ENCODE results near the gene MYO9B.

MYO9B gene

DNA sequence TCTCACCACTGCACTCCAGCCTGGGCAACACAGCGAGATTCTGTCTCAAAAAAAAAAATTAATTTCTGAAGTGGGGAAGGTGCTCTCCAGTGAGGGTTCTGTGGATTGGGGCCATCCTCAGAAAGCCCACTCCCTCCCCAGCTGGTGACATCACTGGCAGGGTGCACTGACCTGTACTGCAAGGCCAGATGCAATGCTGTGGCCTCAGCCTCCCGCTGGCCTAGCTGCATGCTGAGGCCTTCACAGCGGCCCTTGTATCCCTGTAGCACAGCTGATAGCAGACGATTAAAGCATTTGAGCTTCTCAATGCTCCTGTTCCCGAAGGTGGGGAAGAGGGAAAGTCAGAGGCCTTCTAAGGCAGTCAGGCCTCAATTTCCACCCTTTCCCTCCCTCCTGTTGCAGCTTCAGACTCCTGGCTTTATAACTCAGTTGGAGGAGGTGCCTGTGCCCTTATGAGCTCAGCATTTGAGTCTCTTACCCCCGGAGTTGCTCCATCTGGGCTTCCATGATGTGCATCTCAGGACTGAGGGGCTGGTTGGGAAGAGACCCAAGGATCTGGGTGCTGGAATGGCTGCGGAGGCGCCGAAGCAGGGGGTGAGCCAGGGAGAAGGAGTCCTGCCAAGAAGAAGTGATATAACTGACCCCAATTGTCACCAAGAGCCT lies 183.7 kb downstream of the MYO9B start:
- ChIA-PET CTCF (interaction anchor here (0.7 to 1.4 kb wide), 3 partner anchors 11 to 34 kb away, joined by 3 to 5 read pairs (median 4); no protein-coding TSS in a partner anchor), POLR2A (interaction anchor here (0.9 to 1.6 kb wide), 6 partner anchors 9 to 45 kb away, joined by 3 to 5 read pairs (median 3); partner anchors contain the start of genes OCEL1 and USE1)
- TF ChIP-seq FOXM1 (IDR thresholded peaks at IDR 0.05; ENCODE audit: borderline replicate concordance) (no peak), LEF1 (IDR thresholded peaks at IDR 0.05; ENCODE audit: borderline replicate concordance) (no peak), BHLHE40 (IDR thresholded peaks at IDR 0.05; ENCODE audit: borderline replicate concordance) (no peak), HDGF (IDR thresholded peaks at IDR 0.05; ENCODE audit: borderline replicate concordance) (no peak), ZNF384 (IDR thresholded peaks at IDR 0.05) (no peak), ARNT (IDR thresholded peaks at IDR 0.05) (no peak), CTBP1 (IDR thresholded peaks at IDR 0.05; ENCODE audit: borderline replicate concordance) (no peak), L3MBTL2 (conservative IDR thresholded peaks at IDR 0.05) (no peak), ELF4 (IDR thresholded peaks at IDR 0.05) (no peak), NFRKB (IDR thresholded peaks at IDR 0.05) (no peak), FOXA1 (IDR thresholded peaks at IDR 0.05) (no peak), SUZ12 (IDR thresholded peaks at IDR 0.05) (no peak), FOXK2 (IDR thresholded peaks at IDR 0.05) (no peak)
- TF ChIP-seq, protein P1, sequence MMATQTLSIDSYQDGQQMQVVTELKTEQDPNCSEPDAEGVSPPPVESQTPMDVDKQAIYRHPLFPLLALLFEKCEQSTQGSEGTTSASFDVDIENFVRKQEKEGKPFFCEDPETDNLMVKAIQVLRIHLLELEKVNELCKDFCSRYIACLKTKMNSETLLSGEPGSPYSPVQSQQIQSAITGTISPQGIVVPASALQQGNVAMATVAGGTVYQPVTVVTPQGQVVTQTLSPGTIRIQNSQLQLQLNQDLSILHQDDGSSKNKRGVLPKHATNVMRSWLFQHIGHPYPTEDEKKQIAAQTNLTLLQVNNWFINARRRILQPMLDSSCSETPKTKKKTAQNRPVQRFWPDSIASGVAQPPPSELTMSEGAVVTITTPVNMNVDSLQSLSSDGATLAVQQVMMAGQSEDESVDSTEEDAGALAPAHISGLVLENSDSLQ (IDR thresholded peaks at IDR 0.05): no peak
- no peak for DNase-seq (ENCODE audit: extremely low spot score)

- DNase-seq (ENCODE audit: extremely low spot score): no peak
- ChIA-PET CTCF (interaction anchor here (0.6 to 1.4 kb wide), 9 partner anchors 7 to 126 kb away, joined by 3 to 5 read pairs (median 4); no protein-coding TSS in a partner anchor), POLR2A (interaction anchor here (1.0 to 1.6 kb wide), 3 partner anchors 24 to 45 kb away, joined by 3 to 4 read pairs (median 3); partner anchors contain the start of gene USE1)
- no peak for TF ChIP-seq ELF4 (IDR thresholded peaks at IDR 0.05)
- no peak for TF ChIP-seq TARDBP (IDR thresholded peaks at IDR 0.05)
- TF ChIP-seq, protein P1 (IDR thresholded peaks at IDR 0.05): no peak
- no peak for TF ChIP-seq FOXM1 (IDR thresholded peaks at IDR 0.05; ENCODE audit: borderline replicate concordance)
- TF ChIP-seq ZNF384 (IDR thresholded peaks at IDR 0.05): no peak
- TF ChIP-seq CTBP1 (IDR thresholded peaks at IDR 0.05; ENCODE audit: borderline replicate concordance): no peak
- no peak for TF ChIP-seq FOXK2 (IDR thresholded peaks at IDR 0.05)
- TF ChIP-seq LEF1 (IDR thresholded peaks at IDR 0.05; ENCODE audit: borderline replicate concordance): no peak
Measured at GRCh38 chr19:17259934-17260333, 184.4 kb downstream of the MYO9B start.

DNA sequence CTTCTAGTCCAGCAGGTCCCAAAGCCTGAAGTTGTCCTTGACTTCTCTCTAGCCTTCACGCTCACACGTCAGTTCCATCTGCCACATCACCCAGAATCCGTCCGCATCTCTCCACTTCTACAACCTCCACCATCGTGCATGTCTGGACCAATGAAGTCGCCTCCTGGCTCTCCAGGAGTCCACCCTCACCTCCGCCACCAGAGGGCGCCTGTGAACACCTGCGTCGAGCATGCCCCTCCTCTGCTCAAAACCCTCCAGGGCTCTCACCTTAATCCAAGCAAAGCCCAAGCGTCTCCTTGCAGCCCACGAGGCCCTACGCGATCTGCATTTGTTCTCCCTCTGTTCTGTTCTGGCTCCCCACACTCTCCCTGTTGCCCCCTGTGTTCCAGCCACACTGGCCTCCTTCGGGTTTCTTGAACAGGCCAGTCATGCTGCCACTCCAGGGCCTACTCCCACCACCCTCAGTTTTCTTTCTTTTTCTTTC lies 185.3 kb downstream of the MYO9B start:
- ChIA-PET POLR2A (interaction anchor here (1.5 to 1.6 kb wide), 2 partner anchors 25 to 46 kb away, joined by 3 to 4 read pairs; partner anchors contain the start of gene USE1), CTCF (interaction anchor here (0.6 to 1.4 kb wide), 11 partner anchors 8 to 125 kb away, joined by 3 to 6 read pairs (median 4); partner anchors contain the start of gene ANO8)
- TF ChIP-seq LEF1 (IDR thresholded peaks at IDR 0.05; ENCODE audit: borderline replicate concordance): no peak
- peak; percentile 57 for TF ChIP-seq L3MBTL2 (conservative IDR thresholded peaks at IDR 0.05)
- DNase-seq (ENCODE audit: extremely low spot score): peak; percentile 91

DNA sequence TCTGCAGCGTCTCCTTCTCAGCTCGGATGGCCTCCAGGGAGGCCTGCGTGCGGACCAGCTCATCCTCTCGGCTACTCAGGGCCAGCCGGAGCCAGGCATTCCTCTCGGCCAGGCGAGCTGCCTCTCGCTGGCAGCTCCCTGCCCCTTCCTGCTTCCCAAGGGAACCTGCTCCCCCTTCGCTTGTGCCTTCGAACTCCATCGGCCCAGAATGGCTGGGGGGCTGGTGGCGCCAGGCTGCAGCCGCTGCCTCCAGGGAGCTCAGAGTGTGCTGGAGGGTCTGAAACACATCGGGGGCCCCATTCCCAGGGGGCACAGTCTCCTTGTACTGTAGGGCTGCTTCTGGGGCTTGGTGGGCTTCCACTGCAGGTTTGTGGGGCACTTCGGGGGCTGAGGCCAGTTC lies 187.0 kb downstream of the MYO9B start:
- CTCF ChIA-PET: interaction anchor here (0.6 kb wide), 1 partner anchor 19 kb away, joined by 3 read pairs; no protein-coding TSS in a partner anchor
- POLR2A ChIA-PET: no interaction called here
- DNase-seq (ENCODE audit: extremely low spot score): no peak
- no peak for TF ChIP-seq FOXA1 (IDR thresholded peaks at IDR 0.05)
- TF ChIP-seq L3MBTL2 (conservative IDR thresholded peaks at IDR 0.05): no peak
- TF ChIP-seq ZNF384 (IDR thresholded peaks at IDR 0.05): no peak
- no peak for TF ChIP-seq LEF1 (IDR thresholded peaks at IDR 0.05; ENCODE audit: borderline replicate concordance)
- TF ChIP-seq CTBP1 (IDR thresholded peaks at IDR 0.05; ENCODE audit: borderline replicate concordance): no peak
- TF ChIP-seq TARDBP (IDR thresholded peaks at IDR 0.05): no peak
- no peak for TF ChIP-seq SP1 (IDR thresholded peaks at IDR 0.05)
- no peak for TF ChIP-seq NFRKB (IDR thresholded peaks at IDR 0.05)
- no peak for TF ChIP-seq HDGF (IDR thresholded peaks at IDR 0.05; ENCODE audit: borderline replicate concordance)
- TF ChIP-seq FOXM1 (IDR thresholded peaks at IDR 0.05; ENCODE audit: borderline replicate concordance): no peak
- no peak for TF ChIP-seq SUZ12 (IDR thresholded peaks at IDR 0.05)
- TF ChIP-seq, protein P1 (IDR thresholded peaks at IDR 0.05): no peak
- TF ChIP-seq BHLHE40 (IDR thresholded peaks at IDR 0.05; ENCODE audit: borderline replicate concordance): no peak
